KG1 (cell line): ENCODE results near the gene SULT4A1.

ENCODE experiments used
- DNase-seq: peaks from one replicate; lab custom pipeline; 2025; lab: John Stamatoyannopoulos, UW

SULT4A1 gene

GRCh38 chr22:43844560-43845545, 17.5 kb downstream of the SULT4A1 start:
- DNase-seq: no peak

GRCh38 chr22:43843783-43844530, 18.4 kb downstream of the SULT4A1 start:
- no peak for DNase-seq

GRCh38 chr22:43841742-43842141, 20.6 kb downstream of the SULT4A1 start:
- no peak for DNase-seq

- DNase-seq: no peak
These were observed 21.5 kb downstream of the SULT4A1 start for GRCh38 chr22:43840851-43841250.

- DNase-seq: no peak
These were observed 21.9 kb downstream of the SULT4A1 start for GRCh38 chr22:43840431-43840830.

GRCh38 chr22:43839781-43840180, 22.5 kb downstream of the SULT4A1 start:
- no peak for DNase-seq

- DNase-seq: no peak
These were observed 23.6 kb downstream of the SULT4A1 start for GRCh38 chr22:43838571-43839307.

- DNase-seq: no peak
These were observed 24.2 kb downstream of the SULT4A1 start for GRCh38 chr22:43838161-43838560.

- no peak for DNase-seq
These were observed 24.6 kb downstream of the SULT4A1 start for GRCh38 chr22:43837666-43838065.

- DNase-seq: no peak
These were observed 26.6 kb downstream of the SULT4A1 start for GRCh38 chr22:43835736-43836135.

GRCh38 chr22:43835166-43835565, 27.1 kb downstream of the SULT4A1 start:
- DNase-seq: no peak

GRCh38 chr22:43833286-43834240, 28.8 kb downstream of the SULT4A1 start:
- no peak for DNase-seq

- no peak for DNase-seq
These were observed 29.7 kb downstream of the SULT4A1 start for GRCh38 chr22:43832393-43833265.

GRCh38 chr22:43831561-43832392, 30.5 kb downstream of the SULT4A1 start:
- no peak for DNase-seq

- DNase-seq: no peak
These were observed 31.3 kb downstream of the SULT4A1 start for GRCh38 chr22:43830931-43831560.

- DNase-seq: no peak
These were observed 32.1 kb downstream of the SULT4A1 start for GRCh38 chr22:43829904-43830851.

- no peak for DNase-seq
These were observed 33.1 kb downstream of the SULT4A1 start for GRCh38 chr22:43828998-43829782.
